ENCODE results near the gene TMEM233. TPM values are rescaled to one million over a fixed set of nuclear protein-coding genes. Genes with fewer than 3 reads are reported as not detected.
"Not testable (repeated sequence)": the region's sequence is repeated elsewhere in the genome, so short reads cannot be mapped to it uniquely, and the experiment has no call there.

Gene TMEM233
- total RNA-seq, 2 experiments from 2014 or later = not detected

- no peak overlapping the region for H3K4me3 Mint-ChIP-seq
- no peak for DNase-seq
- POLR2A ChIA-PET = no interaction called here
- intact Hi-C loops (cut with micrococcal nuclease) = no loop called here
- no peaks in the 10 kb centered on the region for H3K4me1 Mint-ChIP-seq (ENCODE audit: low read depth)
- H3K27me3 Mint-ChIP-seq = peaks cover 5% of the 10 kb centered on the region
- no peak overlapping the region for H3K27ac Mint-ChIP-seq
- CTCF ChIA-PET = interaction anchor here (0.6 to 1.8 kb wide), 5 partner anchors 9 to 200 kb away, joined by 3 to 7 read pairs (median 3); no protein-coding TSS in a partner anchor
- H3K36me3 Mint-ChIP-seq = no peaks in the 10 kb centered on the region
- no peaks in the 10 kb centered on the region for H3K9me3 Mint-ChIP-seq
Measured at GRCh38 chr12:119642986-119643385, 49.4 kb downstream of the TMEM233 start.

GRCh38 chr12:119644930-119645329, 51.4 kb downstream of the TMEM233 start:
- DNase-seq = no peak
- intact Hi-C loops (cut with micrococcal nuclease) = no loop called here
- Mint-ChIP-seq H3K9me3 (no peaks in the 10 kb centered on the region), H3K4me3 (no peak overlapping the region), H3K27me3 (peaks cover 4% of the 10 kb centered on the region), H3K36me3 (no peaks in the 10 kb centered on the region), H3K27ac (no peak overlapping the region), H3K4me1 (ENCODE audit: low read depth) (no peaks in the 10 kb centered on the region)
- POLR2A ChIA-PET = no interaction called here
- CTCF ChIA-PET = interaction anchor here (1.3 kb wide), 1 partner anchor 11 kb away, joined by 4 read pairs; no protein-coding TSS in a partner anchor

GRCh38 chr12:119645535-119646059, 52.0 kb downstream of the TMEM233 start:
- no peak overlapping the region for H3K27ac Mint-ChIP-seq
- intact Hi-C loops (cut with micrococcal nuclease) = no loop called here
- DNase-seq = no peak
- ChIA-PET CTCF (interaction anchor here (0.7 kb wide), 1 partner anchor 136 kb away, joined by 3 read pairs; no protein-coding TSS in a partner anchor), POLR2A (no interaction called here)
- H3K4me3 Mint-ChIP-seq = no peak overlapping the region
- H3K4me1 Mint-ChIP-seq (ENCODE audit: low read depth) = no peaks in the 10 kb centered on the region
- H3K36me3 Mint-ChIP-seq = no peaks in the 10 kb centered on the region
- no peaks in the 10 kb centered on the region for H3K9me3 Mint-ChIP-seq
- peaks cover 4% of the 10 kb centered on the region for H3K27me3 Mint-ChIP-seq

GRCh38 chr12:119649202-119649808, 55.7 kb downstream of the TMEM233 start:
- no peak overlapping the region for H3K27ac Mint-ChIP-seq
- DNase-seq = no peak
- peaks cover 7% of the 10 kb centered on the region for H3K36me3 Mint-ChIP-seq
- H3K9me3 Mint-ChIP-seq = peaks cover 22% of the 10 kb centered on the region
- H3K4me3 Mint-ChIP-seq = no peak overlapping the region
- POLR2A ChIA-PET = no interaction called here
- peaks cover 4% of the 10 kb centered on the region for H3K27me3 Mint-ChIP-seq
- no peaks in the 10 kb centered on the region for H3K4me1 Mint-ChIP-seq (ENCODE audit: low read depth)
- CTCF ChIA-PET = interaction anchor here (0.6 to 2.4 kb wide), 15 partner anchors 8 to 205 kb away, joined by 3 to 16 read pairs (median 3); partner anchors contain the start of gene PRKAB1
- intact Hi-C loops (cut with micrococcal nuclease) = loop anchor here (2.0 kb wide), 1 partner anchor 205 kb away; no protein-coding TSS in a partner anchor

GRCh38 chr12:119652665-119653064, 59.1 kb downstream of the TMEM233 start:
- no peak overlapping the region for H3K4me3 Mint-ChIP-seq
- POLR2A ChIA-PET = no interaction called here

GRCh38 chr12:119657001-119657400, 63.4 kb downstream of the TMEM233 start:
- H3K36me3 Mint-ChIP-seq; H3K27me3 Mint-ChIP-seq; H3K4me3 Mint-ChIP-seq; DNase-seq; H3K27ac Mint-ChIP-seq; POLR2A ChIA-PET; H3K4me1 Mint-ChIP-seq (ENCODE audit: low read depth); intact Hi-C loops (cut with micrococcal nuclease): not testable (repeated sequence)
- CTCF ChIA-PET = interaction anchor here (0.7 kb wide), 1 partner anchor 8 kb away, joined by 3 read pairs; no protein-coding TSS in a partner anchor
- peaks cover 24% of the 10 kb centered on the region for H3K9me3 Mint-ChIP-seq

More at GRCh38 chr12:119652665-119653064, 59.1 kb downstream of the TMEM233 start:
- H3K27ac Mint-ChIP-seq = no peak overlapping the region
- H3K9me3 Mint-ChIP-seq = peaks cover 24% of the 10 kb centered on the region
- intact Hi-C loops (cut with micrococcal nuclease) = no loop called here
- no peaks in the 10 kb centered on the region for H3K4me1 Mint-ChIP-seq (ENCODE audit: low read depth)
- peaks cover 4% of the 10 kb centered on the region for H3K27me3 Mint-ChIP-seq
- no peak for DNase-seq
- CTCF ChIA-PET = interaction anchor here (0.7 to 1.4 kb wide), 4 partner anchors 10 to 110 kb away, joined by 3 read pairs; no protein-coding TSS in a partner anchor
- H3K36me3 Mint-ChIP-seq = peaks cover 7% of the 10 kb centered on the region

GRCh38 chr12:119658166-119658565, 64.6 kb downstream of the TMEM233 start:
- POLR2A ChIA-PET; H3K36me3 Mint-ChIP-seq; intact Hi-C loops (cut with micrococcal nuclease); H3K4me1 Mint-ChIP-seq (ENCODE audit: low read depth); H3K27me3 Mint-ChIP-seq; H3K27ac Mint-ChIP-seq; DNase-seq; H3K4me3 Mint-ChIP-seq: not testable (repeated sequence)
- CTCF ChIA-PET = interaction anchor here (0.8 to 2.2 kb wide), 7 partner anchors 9 to 214 kb away, joined by 3 to 9 read pairs (median 4); partner anchors contain the start of genes PRKAB1 and TMEM233
- H3K9me3 Mint-ChIP-seq = peaks cover 13% of the 10 kb centered on the region

GRCh38 chr12:119659289-119659897, 65.8 kb downstream of the TMEM233 start:
- H3K9me3 Mint-ChIP-seq = peaks cover 1% of the 10 kb centered on the region
- H3K27ac Mint-ChIP-seq = no peak overlapping the region
- no peak overlapping the region for H3K4me3 Mint-ChIP-seq
- ChIA-PET POLR2A (no interaction called here), CTCF (interaction anchor here (1.0 to 2.2 kb wide), 4 partner anchors 8 to 215 kb away, joined by 3 to 9 read pairs (median 4); partner anchors contain the start of gene PRKAB1)
- intact Hi-C loops (cut with micrococcal nuclease) = no loop called here
- H3K4me1 Mint-ChIP-seq (ENCODE audit: low read depth) = peaks cover 6% of the 10 kb centered on the region
- H3K36me3 Mint-ChIP-seq = no peaks in the 10 kb centered on the region
- peak; percentile 57 for DNase-seq
- H3K27me3 Mint-ChIP-seq = no peaks in the 10 kb centered on the region

- H3K36me3 Mint-ChIP-seq = no peaks in the 10 kb centered on the region
- DNase-seq = no peak
- H3K4me1 Mint-ChIP-seq (ENCODE audit: low read depth) = peaks cover 6% of the 10 kb centered on the region
- H3K27me3 Mint-ChIP-seq = no peaks in the 10 kb centered on the region
- ChIA-PET CTCF (interaction anchor here (2.1 kb wide), 1 partner anchor 216 kb away, joined by 5 read pairs; no protein-coding TSS in a partner anchor), POLR2A (no interaction called here)
- intact Hi-C loops (cut with micrococcal nuclease) = loop anchor here (10.0 kb wide), 1 partner anchor 1285 kb away; the partner anchor contains the start of genes SUDS3 and TAOK3
- H3K27ac Mint-ChIP-seq = no peak overlapping the region
- H3K4me3 Mint-ChIP-seq = no peak overlapping the region
- H3K9me3 Mint-ChIP-seq = no peaks in the 10 kb centered on the region
Measured at GRCh38 chr12:119660076-119660475, 66.5 kb downstream of the TMEM233 start.

- Mint-ChIP-seq H3K27me3 (no peaks in the 10 kb centered on the region), H3K4me1 (ENCODE audit: low read depth) (peaks cover 14% of the 10 kb centered on the region), H3K4me3 (no peak overlapping the region), H3K9me3 (no peaks in the 10 kb centered on the region), H3K36me3 (no peaks in the 10 kb centered on the region), H3K27ac (no peak overlapping the region)
- intact Hi-C loops (cut with micrococcal nuclease) = loop anchor here (10.0 kb wide), 1 partner anchor 1287 kb away; the partner anchor contains the start of genes SUDS3 and TAOK3
- POLR2A ChIA-PET = no interaction called here
- CTCF ChIA-PET = interaction anchor here (0.9 to 3.4 kb wide), 2 partner anchors 9 to 13 kb away, joined by 3 to 13 read pairs; no protein-coding TSS in a partner anchor
- no peak for DNase-seq
Measured at GRCh38 chr12:119661882-119662281, 68.3 kb downstream of the TMEM233 start.

GRCh38 chr12:119664642-119665041, 71.1 kb downstream of the TMEM233 start:
- ChIA-PET POLR2A (no interaction called here), CTCF (no interaction called here)
- Mint-ChIP-seq H3K27ac (no peak overlapping the region), H3K4me1 (ENCODE audit: low read depth) (peaks cover 24% of the 10 kb centered on the region), H3K27me3 (no peaks in the 10 kb centered on the region), H3K9me3 (no peaks in the 10 kb centered on the region), H3K36me3 (peaks cover 10% of the 10 kb centered on the region), H3K4me3 (no peak overlapping the region)
- intact Hi-C loops (cut with micrococcal nuclease) = loop anchor here (5.0 to 10.0 kb wide), 3 partner anchors 213 to 1290 kb away; partner anchors contain the start of genes CIT, SUDS3 and TAOK3
- DNase-seq = no peak
